Parathyroid adenoma (tissue), 2 donors: ENCODE data around the gene OCA2.

Experiments used
- H2AFZ ChIP-seq: fragments of 300-600 bp; sonication (generic); one replicate; pipeline ENCODE4 v1.7.0; 2017; ENCODE audit warnings: antibody characterized with exemption, mild to moderate bottlenecking
- H3K27ac ChIP-seq: fragments of 300-600 bp; sonication (generic); one replicate; pipeline ENCODE4 v1.7.0; 2017
- H3K27me3 ChIP-seq: fragments of 300-600 bp; sonication (generic); one replicate; pipeline ENCODE4 v1.7.0; 2017; ENCODE audit warnings: low read length; ENCODE audit not compliant: control insufficient read depth, insufficient read depth
- H3K36me3 ChIP-seq: fragments of 300-600 bp; sonication (generic); one replicate; pipeline ENCODE4 v1.7.0; 2017; ENCODE audit warnings: low read length; ENCODE audit not compliant: control insufficient read depth, insufficient read depth
- H3K4me1 ChIP-seq: fragments of 300-600 bp; sonication (generic); one replicate; pipeline ENCODE4 v1.7.0; 2017; ENCODE audit warnings: control low read depth
- H3K4me2 ChIP-seq: fragments of 300-600 bp; sonication (generic); one replicate; pipeline ENCODE4 v1.7.0; 2017; ENCODE audit warnings: low read length
- H3K4me3 ChIP-seq: fragments of 300-600 bp; sonication (generic); one replicate; pipeline ENCODE4 v1.7.0; 2017; ENCODE audit warnings: low read depth, low read length
- H3K79me2 ChIP-seq: fragments of 300-600 bp; sonication (generic); one replicate; pipeline ENCODE4 v1.7.0; 2017; ENCODE audit warnings: control low read depth
- H3K9ac ChIP-seq: fragments of 300-600 bp; sonication (generic); one replicate; pipeline ENCODE4 v1.7.0; 2017; ENCODE audit warnings: mild to moderate bottlenecking
- H3K9me3 ChIP-seq: fragments of 300-600 bp; sonication (generic); one replicate; pipeline ENCODE4 v1.7.0; 2017; ENCODE audit warnings: low read length; ENCODE audit not compliant: control insufficient read depth
- CTCF ChIP-seq: fragments of 300-600 bp; sonication (generic); IDR thresholded peaks from one replicate; pipeline ENCODE4 v1.7.0; 2017; ENCODE audit warnings: antibody characterized with exemption, mild to moderate bottlenecking
- donor health status: primary hyperparathyroidism.

Gene OCA2

DNA sequence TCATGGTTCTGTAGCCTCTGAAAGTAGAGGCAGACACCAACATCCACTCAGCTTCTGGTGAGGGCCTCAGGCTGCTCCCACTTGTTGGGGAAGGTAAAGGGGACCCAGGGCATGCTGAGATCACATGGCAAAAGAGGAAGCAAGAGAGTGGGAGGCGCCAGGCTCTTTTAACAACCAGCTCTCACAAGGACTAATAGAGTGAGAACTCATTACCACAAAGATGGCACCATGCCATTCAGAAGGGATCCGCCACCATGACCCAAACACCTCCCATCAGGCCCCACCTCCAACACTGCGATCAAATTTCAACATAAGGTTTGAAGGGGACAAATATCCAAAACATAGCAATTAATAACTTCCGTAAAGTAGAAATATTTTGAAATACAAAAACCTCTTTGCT lies 192.3 kb downstream of the OCA2 start:
- H3K9ac ChIP-seq: no peak overlapping the region
- no peak for TF ChIP-seq CTCF
- H3K79me2 ChIP-seq: no peaks in the 10 kb centered on the region
- H3K4me1 ChIP-seq: no peaks in the 10 kb centered on the region
- H2AFZ ChIP-seq: no peak overlapping the region
- no peaks in the 10 kb centered on the region for H3K9me3 ChIP-seq
- no peaks in the 10 kb centered on the region for H3K27me3 ChIP-seq
- no peak overlapping the region for H3K27ac ChIP-seq
- no peaks in the 10 kb centered on the region for H3K36me3 ChIP-seq
- no peak overlapping the region for H3K4me2 ChIP-seq
- H3K4me3 ChIP-seq: no peak overlapping the region

DNA sequence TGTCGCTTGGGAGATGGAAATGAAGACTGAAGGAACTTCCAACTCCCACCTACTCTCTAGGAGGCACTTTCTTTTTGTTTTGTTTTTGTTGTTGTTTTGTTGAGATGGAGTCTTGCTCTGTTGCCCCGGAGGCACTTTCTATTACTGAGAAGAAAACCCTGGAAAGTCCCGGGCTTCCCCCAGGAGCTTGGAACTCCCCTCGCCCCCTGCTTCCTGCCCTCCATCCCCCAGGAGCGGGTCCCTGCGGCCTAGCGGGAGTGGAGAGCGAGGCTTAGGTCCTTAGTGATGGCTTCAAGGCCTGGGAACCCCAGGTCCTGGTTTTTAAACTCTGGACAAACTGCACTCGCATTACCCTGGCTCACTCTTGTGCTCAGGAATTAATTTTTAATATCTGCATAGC lies 195.7 kb downstream of the OCA2 start:
- Histone ChIP-seq H3K9me3 (no peaks in the 10 kb centered on the region), H3K9ac (no peak overlapping the region), H2AFZ (no peak overlapping the region), H3K4me2 (no peak overlapping the region), H3K27me3 (no peaks in the 10 kb centered on the region), H3K4me3 (no peak overlapping the region), H3K27ac (no peak overlapping the region), H3K4me1 (no peaks in the 10 kb centered on the region), H3K79me2 (no peaks in the 10 kb centered on the region), H3K36me3 (no peaks in the 10 kb centered on the region)
- no peak for TF ChIP-seq CTCF

- no peaks in the 10 kb centered on the region for H3K9me3 ChIP-seq
- no peaks in the 10 kb centered on the region for H3K36me3 ChIP-seq
- no peak overlapping the region for H2AFZ ChIP-seq
- no peak overlapping the region for H3K4me3 ChIP-seq
- H3K4me1 ChIP-seq: no peaks in the 10 kb centered on the region
- no peaks in the 10 kb centered on the region for H3K79me2 ChIP-seq
- no peak overlapping the region for H3K27ac ChIP-seq
- TF ChIP-seq CTCF: no peak
- H3K27me3 ChIP-seq: no peaks in the 10 kb centered on the region
- no peak overlapping the region for H3K9ac ChIP-seq
- H3K4me2 ChIP-seq: no peak overlapping the region
These were observed 196.3 kb downstream of the OCA2 start for GRCh38 chr15:27902680-27903385.

DNA sequence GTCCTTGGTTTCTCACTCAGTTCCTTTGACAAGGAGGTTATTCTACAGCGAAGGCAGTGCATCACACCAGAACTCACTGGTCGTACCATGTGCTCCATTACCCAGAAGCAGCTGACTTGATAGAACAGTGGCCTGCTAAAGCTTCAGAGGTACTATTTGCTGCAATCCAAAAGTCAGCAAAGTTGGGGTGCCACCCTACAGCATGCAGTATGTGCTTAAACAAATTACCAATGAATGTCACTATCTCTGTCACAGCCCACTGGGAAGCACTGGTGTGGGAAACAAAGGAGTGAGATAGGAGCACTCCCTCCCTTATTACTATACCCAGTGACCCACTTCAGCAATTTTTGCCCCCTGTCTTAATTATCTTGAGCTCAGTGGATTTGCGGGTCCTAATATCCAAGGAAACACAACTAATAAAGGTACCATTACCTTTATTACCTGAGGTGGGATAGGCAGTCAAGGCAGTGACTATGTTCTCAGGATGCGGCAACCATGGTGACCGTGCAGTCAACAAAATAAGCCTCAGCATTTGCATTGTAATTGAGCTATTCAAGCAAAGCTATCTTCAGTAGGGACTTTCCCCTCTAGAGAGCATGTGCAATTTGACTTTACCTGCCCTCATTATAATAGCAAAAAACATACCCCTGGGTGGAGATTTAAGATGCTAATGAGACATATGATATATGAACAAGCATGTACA lies 199.4 kb downstream of the OCA2 start:
- no peak overlapping the region for H3K4me3 ChIP-seq
- H2AFZ ChIP-seq: no peak overlapping the region
- H3K27ac ChIP-seq: no peak overlapping the region
- no peak overlapping the region for H3K4me2 ChIP-seq
- H3K36me3 ChIP-seq: no peaks in the 10 kb centered on the region
- no peak overlapping the region for H3K9ac ChIP-seq
- H3K9me3 ChIP-seq: no peaks in the 10 kb centered on the region
- no peak for TF ChIP-seq CTCF
- H3K4me1 ChIP-seq: no peaks in the 10 kb centered on the region
- no peaks in the 10 kb centered on the region for H3K79me2 ChIP-seq
- H3K27me3 ChIP-seq: no peaks in the 10 kb centered on the region

DNA sequence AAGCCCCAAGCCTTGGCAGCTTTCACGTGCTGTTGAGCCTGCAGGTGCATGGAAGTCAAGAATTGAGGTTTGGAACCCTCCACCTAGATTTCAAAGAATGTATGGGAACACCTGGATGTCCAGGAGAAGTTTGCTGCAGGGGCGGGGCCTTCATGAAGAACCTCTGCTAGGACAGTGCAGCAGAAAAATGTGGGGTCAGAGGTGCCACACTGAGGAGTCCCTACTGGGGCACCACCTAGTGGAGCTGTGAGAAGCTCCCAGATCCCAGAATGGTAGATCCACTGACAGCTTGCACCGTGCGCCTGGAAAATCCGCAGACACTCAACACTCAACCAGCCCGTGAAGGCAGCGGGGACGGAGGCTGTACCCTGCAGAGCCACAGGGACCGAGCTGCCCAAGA lies 201.6 kb downstream of the OCA2 start:
- no peak overlapping the region for H2AFZ ChIP-seq
- H3K9ac ChIP-seq: no peak overlapping the region
- H3K4me2 ChIP-seq: no peak overlapping the region
- H3K36me3 ChIP-seq: no peaks in the 10 kb centered on the region
- no peaks in the 10 kb centered on the region for H3K27me3 ChIP-seq
- no peak overlapping the region for H3K4me3 ChIP-seq
- TF ChIP-seq CTCF: no peak
- H3K9me3 ChIP-seq: no peaks in the 10 kb centered on the region
- H3K4me1 ChIP-seq: no peaks in the 10 kb centered on the region
- H3K79me2 ChIP-seq: no peaks in the 10 kb centered on the region
- H3K27ac ChIP-seq: no peak overlapping the region
